MM.1S (cell line): Measurements from ENCODE around the gene DIP2C.

ENCODE experiments used
- DNase-seq: peaks from one replicate; pipeline ENCODE4 v3.0.0-alpha.2; 2015
- H2AFZ ChIP-seq: fragments of 300-600 bp; sonication (generic); 2 replicates; pipeline ENCODE4 v1.6.0; 2016; ENCODE audit warnings: antibody characterized with exemption, low read length
- H3F3A ChIP-seq: fragments of 300-600 bp; sonication (generic); 2 replicates; pipeline ENCODE4 v1.6.1; 2016; ENCODE audit warnings: mild to moderate bottlenecking, antibody characterized with exemption, low read length, moderate library complexity, mixed read lengths; ENCODE audit not compliant: insufficient read depth
- H3K27ac ChIP-seq: fragments of 300-600 bp; sonication (generic); 2 replicates; pipeline ENCODE4 v1.5.1; 2016; ENCODE audit warnings: mild to moderate bottlenecking, low read length
- H3K27me3 ChIP-seq: fragments of 300-600 bp; sonication (generic); replicated peaks from 2 replicates; pipeline ENCODE4 v1.6.0; 2016; ENCODE audit warnings: low read length; ENCODE audit not compliant: insufficient read depth
- H3K36me3 ChIP-seq: fragments of 300-600 bp; sonication (generic); replicated peaks from 2 replicates; pipeline ENCODE4 v1.6.1; 2016; ENCODE audit warnings: mild to moderate bottlenecking, low read length, mixed read lengths; ENCODE audit not compliant: insufficient read depth
- H3K4me1 ChIP-seq: fragments of 300-600 bp; sonication (generic); 2 replicates; pipeline ENCODE4 v1.6.1; 2016; ENCODE audit warnings: low read length, mixed read lengths
- H3K4me2 ChIP-seq: fragments of 300-600 bp; sonication (generic); 2 replicates; pipeline ENCODE4 v1.6.0; 2016; ENCODE audit warnings: low read depth, low read length
- H3K4me3 ChIP-seq: fragments of 300-600 bp; sonication (generic); 2 replicates; pipeline ENCODE4 v1.5.1; 2016; ENCODE audit warnings: low read length, mixed read lengths
- H3K79me2 ChIP-seq: fragments of 300-600 bp; sonication (generic); 2 replicates; pipeline ENCODE4 v1.6.1; 2016; ENCODE audit warnings: mixed run types, low read length, mixed read lengths
- H3K9ac ChIP-seq: fragments of 300-600 bp; sonication (generic); 2 replicates; pipeline ENCODE4 v1.6.1; 2016; ENCODE audit warnings: low read length, mixed read lengths
- H3K9me2 ChIP-seq: fragments of 300-600 bp; sonication (generic); replicated peaks from 2 replicates; pipeline ENCODE4 v1.6.1; 2016; ENCODE audit warnings: mild to moderate bottlenecking, low read length, mixed read lengths; ENCODE audit not compliant: insufficient read depth
- H3K9me3 ChIP-seq: fragments of 300-600 bp; sonication (generic); replicated peaks from 2 replicates; pipeline ENCODE4 v1.6.1; 2016; ENCODE audit warnings: mild to moderate bottlenecking, low read length, mixed read lengths; ENCODE audit not compliant: insufficient read depth
- H4K20me1 ChIP-seq: fragments of 300-600 bp; sonication (generic); 2 replicates; pipeline ENCODE4 v1.6.1; 2016; ENCODE audit warnings: mild to moderate bottlenecking, low read length, moderate library complexity, mixed read lengths; ENCODE audit not compliant: insufficient read depth
- EZH2 ChIP-seq: fragments of 300-600 bp; sonication (generic); optimal IDR thresholded peaks from 2 replicates; pipeline ENCODE3; 2017; ENCODE audit warnings: low read depth, mild to moderate bottlenecking, antibody characterized with exemption, low read length, mixed read lengths
- EZH2phosphoT487 ChIP-seq: fragments of 300-600 bp; sonication (generic); IDR thresholded peaks from 2 replicates; pipeline ENCODE4 v1.6.1; 2018; ENCODE audit warnings: antibody characterized with exemption, low read length
- TF ChIP-seq, protein P1 (sequence below): fragments of 300-600 bp; sonication (generic); IDR thresholded peaks from 2 replicates; pipeline ENCODE4 v1.5.1; 2016; ENCODE audit warnings: antibody characterized with exemption, low read length, mixed read lengths

The DIP2C gene

DNA sequence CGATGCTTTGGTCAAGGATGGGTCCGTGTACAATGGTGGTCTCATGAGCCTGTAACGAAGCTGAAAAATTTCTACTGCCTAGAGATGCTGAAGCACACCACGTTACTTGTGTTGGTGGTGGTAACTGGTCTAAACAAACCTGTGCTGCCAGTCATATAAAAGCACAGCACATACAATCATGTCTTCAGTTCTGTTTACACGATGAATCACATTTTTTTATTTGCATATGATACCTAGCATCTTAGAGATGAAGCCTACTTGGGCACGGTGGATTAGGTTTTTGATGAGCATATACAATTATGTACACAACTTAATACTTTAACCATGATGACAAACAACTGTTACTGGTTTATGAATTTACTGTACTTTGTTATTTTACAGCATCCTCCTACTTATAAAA is 353.2 kb downstream of the DIP2C start:
- Histone ChIP-seq H3K79me2 (no peaks in the 10 kb centered on the region), H3K27ac (no peak overlapping the region), H3K36me3 (no peaks in the 10 kb centered on the region), H3K9me2 (no peaks in the 10 kb centered on the region), H3K9ac (no peak overlapping the region), H3F3A (no peaks in the 10 kb centered on the region), H3K4me2 (no peak overlapping the region), H3K9me3 (no peaks in the 10 kb centered on the region), H4K20me1 (no peaks in the 10 kb centered on the region), H2AFZ (no peak overlapping the region), H3K4me1 (no peaks in the 10 kb centered on the region), H3K4me3 (no peak overlapping the region), H3K27me3 (no peaks in the 10 kb centered on the region)
- TF ChIP-seq EZH2 (no peak), EZH2phosphoT487 (no peak)
- TF ChIP-seq, protein P1, sequence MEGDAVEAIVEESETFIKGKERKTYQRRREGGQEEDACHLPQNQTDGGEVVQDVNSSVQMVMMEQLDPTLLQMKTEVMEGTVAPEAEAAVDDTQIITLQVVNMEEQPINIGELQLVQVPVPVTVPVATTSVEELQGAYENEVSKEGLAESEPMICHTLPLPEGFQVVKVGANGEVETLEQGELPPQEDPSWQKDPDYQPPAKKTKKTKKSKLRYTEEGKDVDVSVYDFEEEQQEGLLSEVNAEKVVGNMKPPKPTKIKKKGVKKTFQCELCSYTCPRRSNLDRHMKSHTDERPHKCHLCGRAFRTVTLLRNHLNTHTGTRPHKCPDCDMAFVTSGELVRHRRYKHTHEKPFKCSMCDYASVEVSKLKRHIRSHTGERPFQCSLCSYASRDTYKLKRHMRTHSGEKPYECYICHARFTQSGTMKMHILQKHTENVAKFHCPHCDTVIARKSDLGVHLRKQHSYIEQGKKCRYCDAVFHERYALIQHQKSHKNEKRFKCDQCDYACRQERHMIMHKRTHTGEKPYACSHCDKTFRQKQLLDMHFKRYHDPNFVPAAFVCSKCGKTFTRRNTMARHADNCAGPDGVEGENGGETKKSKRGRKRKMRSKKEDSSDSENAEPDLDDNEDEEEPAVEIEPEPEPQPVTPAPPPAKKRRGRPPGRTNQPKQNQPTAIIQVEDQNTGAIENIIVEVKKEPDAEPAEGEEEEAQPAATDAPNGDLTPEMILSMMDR = no peak
- DNase-seq = no peak

DNA sequence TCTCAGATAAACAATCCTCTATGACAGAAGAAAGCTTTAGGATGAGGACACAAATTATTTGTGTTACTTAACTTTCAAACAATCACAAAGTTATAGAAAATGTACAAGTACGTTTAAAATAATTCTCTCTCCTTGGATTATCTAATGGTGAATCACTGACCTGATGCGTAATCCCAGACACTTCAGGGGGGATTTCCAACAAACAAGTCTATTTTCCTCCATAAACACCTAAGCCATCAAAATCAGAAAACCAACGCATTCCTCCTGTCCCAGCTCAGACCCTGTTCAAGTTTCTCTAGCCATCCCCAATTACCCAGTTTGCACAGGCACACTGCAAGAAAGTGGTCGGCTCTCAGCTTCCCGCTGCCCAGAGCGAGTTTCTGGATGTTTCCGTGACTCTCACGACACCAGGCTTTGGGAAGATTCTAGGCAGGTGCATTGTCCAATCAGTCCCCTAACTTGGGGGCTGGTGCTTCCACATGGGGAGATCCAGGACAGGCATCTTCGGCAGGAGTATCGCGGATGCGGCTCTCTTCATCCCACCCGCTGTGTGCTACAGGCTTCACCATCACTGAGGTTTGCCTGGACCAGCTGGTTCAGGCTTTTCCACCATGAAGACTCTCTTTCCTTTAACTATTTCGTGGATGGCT is 354.2 kb downstream of the DIP2C start:
- no peak for DNase-seq
- no peak overlapping the region for H3K4me3 ChIP-seq
- no peak overlapping the region for H3K4me2 ChIP-seq
- no peak overlapping the region for H2AFZ ChIP-seq
- H3K79me2 ChIP-seq = no peaks in the 10 kb centered on the region
- H3K4me1 ChIP-seq = no peaks in the 10 kb centered on the region
- no peak overlapping the region for H3K9ac ChIP-seq
- H4K20me1 ChIP-seq = no peaks in the 10 kb centered on the region
- no peaks in the 10 kb centered on the region for H3K36me3 ChIP-seq
- H3K9me3 ChIP-seq = no peaks in the 10 kb centered on the region
- H3K9me2 ChIP-seq = no peaks in the 10 kb centered on the region
- no peak for TF ChIP-seq EZH2
- TF ChIP-seq EZH2phosphoT487 = no peak
- TF ChIP-seq, protein P1 = no peak
- no peaks in the 10 kb centered on the region for H3F3A ChIP-seq
- no peak overlapping the region for H3K27ac ChIP-seq
- no peaks in the 10 kb centered on the region for H3K27me3 ChIP-seq

DNA sequence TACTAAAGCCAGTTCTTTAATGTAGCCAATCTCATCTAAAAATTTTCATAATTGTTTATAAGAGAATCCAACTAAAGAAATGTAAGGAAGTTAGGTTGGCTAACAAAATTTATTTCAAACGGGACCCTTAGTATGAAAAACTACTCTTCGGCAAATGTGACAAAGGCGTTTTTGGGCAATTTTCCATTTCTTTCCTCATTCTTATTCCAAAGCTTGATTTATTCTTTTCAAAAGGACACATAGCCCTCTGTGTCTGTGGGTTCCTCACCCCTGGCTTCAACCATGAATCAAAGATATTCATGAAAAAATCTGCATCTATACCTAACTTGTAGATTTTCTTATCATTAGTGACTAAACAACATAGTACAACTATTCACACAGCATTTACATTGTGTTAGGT is 358.3 kb downstream of the DIP2C start:
- H3F3A ChIP-seq = no peaks in the 10 kb centered on the region
- H4K20me1 ChIP-seq = no peaks in the 10 kb centered on the region
- no peak overlapping the region for H3K4me3 ChIP-seq
- H3K27ac ChIP-seq = no peak overlapping the region
- no peak overlapping the region for H2AFZ ChIP-seq
- no peaks in the 10 kb centered on the region for H3K36me3 ChIP-seq
- no peaks in the 10 kb centered on the region for H3K9me3 ChIP-seq
- no peak for TF ChIP-seq EZH2
- TF ChIP-seq EZH2phosphoT487 = no peak
- TF ChIP-seq, protein P1 = no peak
- no peak for DNase-seq
- no peaks in the 10 kb centered on the region for H3K4me1 ChIP-seq
- H3K27me3 ChIP-seq = no peaks in the 10 kb centered on the region
- no peaks in the 10 kb centered on the region for H3K9me2 ChIP-seq
- no peaks in the 10 kb centered on the region for H3K79me2 ChIP-seq
- H3K4me2 ChIP-seq = no peak overlapping the region
- H3K9ac ChIP-seq = no peak overlapping the region
